ENCODE measurements around the gene EFHC1. TPM values are rescaled to one million over a fixed set of nuclear protein-coding genes. Genes with fewer than 3 reads are reported as not detected.

Gene EFHC1
- total RNA-seq, 2 experiments from 2014 or later: 3.4 to 4.8 TPM

- intact Hi-C loops (cut with DNase I, micrococcal nuclease): no loop called here
- Mint-ChIP-seq H3K27me3 (no peaks in the 10 kb centered on the region), H3K9me3 (no peaks in the 10 kb centered on the region), H3K36me3 (ENCODE audit: low read depth) (peaks cover 4% of the 10 kb centered on the region), H3K4me3 (no peak overlapping the region), H3K27ac (no peak overlapping the region), H3K4me1 (ENCODE audit: low read depth) (peaks cover 37% of the 10 kb centered on the region)
- DNase-seq: no peak
- H3K4me3 ChIP-seq (ENCODE audit: low read length): no peak overlapping the region
- POLR2A ChIA-PET: no interaction called here
- TF ChIP-seq CTCF (IDR thresholded peaks at IDR 0.05): no peak
- no peak overlapping the region for H3K27ac ChIP-seq (ENCODE audit: low read depth in 1 of 2, low read length in 2 of 2)
- H3K27me3 ChIP-seq (ENCODE audit: control insufficient read depth in 1 of 2, insufficient read depth in 2 of 2, low read length in 2 of 2): no peaks in the 10 kb centered on the region
- H3K4me1 ChIP-seq (ENCODE audit: insufficient read depth, low read length): no peaks in the 10 kb centered on the region
- H3K9me3 ChIP-seq (ENCODE audit: control insufficient read depth in 1 of 2, insufficient read depth in 1 of 2, low read length in 2 of 2): no peaks in the 10 kb centered on the region
- ATAC-seq (ENCODE audit: poor library complexity): no peak
- CTCF ChIA-PET: no interaction called here
- peaks cover under 1% of the 10 kb centered on the region for H3K36me3 ChIP-seq (ENCODE audit: insufficient read depth, low read length)
Measured at GRCh38 chr6:52549428-52549827, 129.3 kb downstream of the EFHC1 start.

- Histone ChIP-seq H3K4me3 (ENCODE audit: low read length) (no peak overlapping the region), H3K9me3 (ENCODE audit: control insufficient read depth in 1 of 2, insufficient read depth in 1 of 2, low read length in 2 of 2) (no peaks in the 10 kb centered on the region), H3K27me3 (ENCODE audit: control insufficient read depth in 1 of 2, insufficient read depth in 2 of 2, low read length in 2 of 2) (no peaks in the 10 kb centered on the region), H3K36me3 (ENCODE audit: insufficient read depth, low read length) (no peaks in the 10 kb centered on the region), H3K4me1 (ENCODE audit: insufficient read depth, low read length) (no peaks in the 10 kb centered on the region), H3K27ac (ENCODE audit: low read depth in 1 of 2, low read length in 2 of 2) (no peak overlapping the region)
- Mint-ChIP-seq H3K27ac (no peak overlapping the region), H3K4me3 (no peak overlapping the region), H3K9me3 (no peaks in the 10 kb centered on the region), H3K36me3 (ENCODE audit: low read depth) (peaks cover 4% of the 10 kb centered on the region), H3K4me1 (ENCODE audit: low read depth) (peaks cover 37% of the 10 kb centered on the region), H3K27me3 (no peaks in the 10 kb centered on the region)
- POLR2A ChIA-PET: no interaction called here
- TF ChIP-seq CTCF (IDR thresholded peaks at IDR 0.05): no peak
- ATAC-seq (ENCODE audit: poor library complexity) (no peak), DNase-seq (no peak)
- CTCF ChIA-PET: no interaction called here
- intact Hi-C loops (cut with DNase I, micrococcal nuclease): no loop called here
Measured at GRCh38 chr6:52550014-52550575, 130.0 kb downstream of the EFHC1 start.

DNA sequence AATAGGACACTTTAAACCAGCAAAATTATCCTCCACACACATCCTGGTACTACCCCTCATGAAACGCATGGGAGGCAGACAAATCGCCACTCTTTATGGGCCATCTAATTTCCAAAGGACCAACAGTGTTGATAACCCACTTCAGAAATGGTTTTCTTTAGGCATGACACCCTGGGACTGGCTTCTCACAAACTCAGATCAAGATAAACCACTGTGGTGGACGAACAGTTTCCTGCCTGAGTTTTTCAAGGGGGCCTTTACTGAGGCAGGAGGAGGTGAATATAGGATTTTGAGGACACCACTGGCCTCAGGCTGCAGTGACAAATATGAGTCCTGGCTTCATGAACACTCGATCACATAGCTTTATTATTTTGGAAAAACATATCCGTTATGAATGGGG, 130.7 kb downstream of the EFHC1 start:
- CTCF ChIA-PET: no interaction called here
- no peak overlapping the region for H3K4me3 ChIP-seq (ENCODE audit: low read length)
- no peaks in the 10 kb centered on the region for H3K9me3 ChIP-seq (ENCODE audit: control insufficient read depth in 1 of 2, insufficient read depth in 1 of 2, low read length in 2 of 2)
- no peak overlapping the region for H3K27ac ChIP-seq (ENCODE audit: low read depth in 1 of 2, low read length in 2 of 2)
- no peaks in the 10 kb centered on the region for H3K9me3 Mint-ChIP-seq
- no peak for TF ChIP-seq CTCF (IDR thresholded peaks at IDR 0.05)
- H3K4me1 Mint-ChIP-seq (ENCODE audit: low read depth): peaks cover 37% of the 10 kb centered on the region
- ATAC-seq (ENCODE audit: poor library complexity) (no peak), DNase-seq (no peak)
- POLR2A ChIA-PET: no interaction called here
- intact Hi-C loops (cut with DNase I, micrococcal nuclease): no loop called here
- no peaks in the 10 kb centered on the region for H3K4me1 ChIP-seq (ENCODE audit: insufficient read depth, low read length)
- H3K27me3 Mint-ChIP-seq: no peaks in the 10 kb centered on the region
- H3K27me3 ChIP-seq (ENCODE audit: control insufficient read depth in 1 of 2, insufficient read depth in 2 of 2, low read length in 2 of 2): no peaks in the 10 kb centered on the region
- no peak overlapping the region for H3K27ac Mint-ChIP-seq
- no peak overlapping the region for H3K4me3 Mint-ChIP-seq
- H3K36me3 ChIP-seq (ENCODE audit: insufficient read depth, low read length): no peaks in the 10 kb centered on the region
- H3K36me3 Mint-ChIP-seq (ENCODE audit: low read depth): peaks cover 4% of the 10 kb centered on the region
